ENCODE results near the gene LTBP3.
A peak's percentile ranks its signal among the peaks of the same experiment; 100 is the strongest.

The LTBP3 gene

GRCh38 chr11:65553301-65554001, 4.7 kb downstream of the LTBP3 start:
- peak; percentile 62 to 89 (median 73) for DNase-seq

- peak; percentile 76 to 91 (median 84) for DNase-seq
These were observed 5.7 kb downstream of the LTBP3 start for GRCh38 chr11:65552388-65552951.

GRCh38 chr11:65551572-65552387, 6.4 kb downstream of the LTBP3 start:
- DNase-seq, result peak; percentile 51 to 79 (median 58)

GRCh38 chr11:65549096-65549495, 9.1 kb downstream of the LTBP3 start:
- peak; percentile 36 to 70 (median 61) for DNase-seq

- no peak for DNase-seq
These were observed 9.8 kb downstream of the LTBP3 start for GRCh38 chr11:65548395-65548794.

- no peak for DNase-seq
These were observed 10.6 kb downstream of the LTBP3 start for GRCh38 chr11:65547446-65548125.

- peak; percentile 81 to 95 (median 90) for DNase-seq
These were observed 11.8 kb downstream of the LTBP3 start for GRCh38 chr11:65546217-65546958.

- peak in 1 of 4 experiments; percentile 17 for DNase-seq
These were observed 12.3 kb downstream of the LTBP3 start for GRCh38 chr11:65545853-65546216.

GRCh38 chr11:65542738-65543390, 15.3 kb downstream of the LTBP3 start:
- DNase-seq, result no peak

DNA sequence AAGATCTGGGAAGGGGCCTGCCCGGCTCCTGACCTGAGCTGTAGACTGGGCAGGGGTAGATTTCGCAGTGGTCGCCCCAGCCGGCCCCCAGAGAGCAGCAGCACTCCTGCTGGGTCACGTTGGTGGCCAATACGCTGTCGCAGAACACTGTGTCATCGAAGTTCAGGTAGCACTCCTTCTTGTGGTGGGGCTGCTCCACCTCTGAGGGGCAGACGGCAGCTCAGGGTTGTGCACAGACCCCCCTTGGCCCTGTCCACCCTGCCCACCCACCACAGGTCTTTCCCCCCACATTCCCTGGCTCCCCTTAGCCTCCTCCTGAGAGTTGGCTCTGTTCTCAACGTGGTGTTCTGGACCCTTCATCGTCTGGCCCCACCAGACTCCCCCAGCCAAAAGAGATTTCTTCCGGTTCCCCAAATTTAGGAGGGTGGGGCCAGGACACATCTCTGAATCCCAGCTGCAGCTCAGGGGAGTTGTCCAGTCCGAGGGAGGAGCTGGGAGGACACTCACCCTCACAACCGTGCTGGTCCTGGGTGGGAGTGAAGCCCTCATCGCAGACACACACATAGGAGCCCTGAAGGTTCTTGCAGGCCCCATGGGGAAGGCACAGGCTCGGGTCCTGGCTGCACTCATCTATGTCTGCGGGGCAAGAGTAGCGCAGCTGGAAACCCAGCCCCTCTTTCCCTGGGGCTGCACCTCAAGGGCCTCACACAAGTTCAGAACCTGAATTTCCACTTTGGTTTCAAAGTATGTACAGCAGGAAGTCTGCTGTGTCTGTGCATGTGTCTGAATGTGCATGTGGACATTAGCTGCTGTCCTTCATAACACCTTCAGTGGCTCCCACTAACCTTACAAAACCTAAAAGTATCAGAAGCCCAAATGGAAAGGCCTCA, 16.8 kb downstream of the LTBP3 start:
- DNase-seq, result peak in 1 of 4 experiments; percentile 16

DNA sequence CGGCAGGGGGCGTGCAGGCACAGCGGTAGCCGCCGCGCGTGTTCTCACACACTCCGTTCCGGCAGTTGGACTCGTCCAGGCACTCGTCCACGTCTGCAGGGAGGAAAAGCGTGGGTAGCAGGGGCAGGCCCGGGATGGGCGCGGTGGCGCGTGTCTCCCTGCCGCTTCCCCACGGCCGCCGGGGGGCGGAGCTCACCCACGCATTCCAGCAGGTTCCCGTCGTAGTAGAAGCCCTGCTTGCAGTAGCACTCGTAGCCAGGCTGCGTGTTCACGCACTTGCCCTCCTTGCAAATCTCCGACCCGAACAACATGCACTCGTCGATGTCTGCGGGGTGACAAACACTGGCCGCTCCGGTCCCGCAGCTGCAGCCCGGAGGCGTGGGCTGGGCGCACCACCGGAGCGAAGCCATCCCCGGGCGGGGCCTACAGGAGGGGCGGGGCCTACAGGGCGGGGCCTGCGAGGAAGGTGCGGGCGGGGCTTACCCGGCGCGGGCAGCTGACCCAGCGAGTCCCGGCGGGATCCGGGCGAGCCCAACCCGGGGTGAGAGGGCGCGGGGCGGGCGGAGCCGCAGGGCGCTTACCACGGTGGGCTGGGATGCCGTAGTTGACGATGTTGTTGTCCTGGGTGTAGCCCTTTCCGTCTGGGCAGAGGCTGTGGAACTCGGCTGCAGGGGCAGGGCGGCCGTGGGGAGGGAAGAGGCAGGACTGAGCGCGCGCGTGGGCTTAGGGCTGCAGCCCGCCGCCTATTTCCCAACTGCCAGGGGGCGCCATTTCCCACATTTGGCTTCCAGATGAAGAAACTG, 17.7 kb downstream of the LTBP3 start:
- peak; percentile 93 to 98 (median 98) for DNase-seq

DNA sequence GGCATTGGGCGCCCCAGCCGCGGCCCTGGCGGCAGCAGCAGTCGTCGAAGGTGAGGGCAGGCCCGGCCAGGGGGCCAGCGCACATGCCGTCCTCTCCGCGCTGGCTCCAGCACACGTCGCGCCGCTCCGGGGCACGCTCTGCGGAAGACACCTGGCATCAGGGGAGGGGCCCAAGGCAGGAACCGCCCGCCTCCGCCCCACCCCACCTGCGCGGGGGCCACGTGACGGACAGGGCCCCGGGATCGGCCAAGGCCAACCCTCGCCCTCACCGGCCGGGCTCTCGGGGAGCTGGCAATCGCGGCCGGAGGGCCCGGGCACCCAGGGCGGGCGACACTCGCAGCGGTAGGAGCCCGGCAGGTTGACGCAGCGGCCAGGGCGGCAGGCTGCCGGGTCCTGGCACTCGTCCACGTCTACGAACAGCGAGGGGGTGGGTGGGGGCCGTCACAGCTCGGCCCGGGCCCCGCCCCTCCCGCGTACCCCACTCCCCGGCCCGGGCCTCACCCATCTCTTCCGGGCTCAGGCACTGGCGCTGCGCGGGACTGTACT, 18.3 kb downstream of the LTBP3 start:
- no peak for DNase-seq

- no peak for DNase-seq
These were observed 19.0 kb downstream of the LTBP3 start for GRCh38 chr11:65538915-65539743.

GRCh38 chr11:65538232-65538914, 19.8 kb downstream of the LTBP3 start:
- no peak for DNase-seq

DNA sequence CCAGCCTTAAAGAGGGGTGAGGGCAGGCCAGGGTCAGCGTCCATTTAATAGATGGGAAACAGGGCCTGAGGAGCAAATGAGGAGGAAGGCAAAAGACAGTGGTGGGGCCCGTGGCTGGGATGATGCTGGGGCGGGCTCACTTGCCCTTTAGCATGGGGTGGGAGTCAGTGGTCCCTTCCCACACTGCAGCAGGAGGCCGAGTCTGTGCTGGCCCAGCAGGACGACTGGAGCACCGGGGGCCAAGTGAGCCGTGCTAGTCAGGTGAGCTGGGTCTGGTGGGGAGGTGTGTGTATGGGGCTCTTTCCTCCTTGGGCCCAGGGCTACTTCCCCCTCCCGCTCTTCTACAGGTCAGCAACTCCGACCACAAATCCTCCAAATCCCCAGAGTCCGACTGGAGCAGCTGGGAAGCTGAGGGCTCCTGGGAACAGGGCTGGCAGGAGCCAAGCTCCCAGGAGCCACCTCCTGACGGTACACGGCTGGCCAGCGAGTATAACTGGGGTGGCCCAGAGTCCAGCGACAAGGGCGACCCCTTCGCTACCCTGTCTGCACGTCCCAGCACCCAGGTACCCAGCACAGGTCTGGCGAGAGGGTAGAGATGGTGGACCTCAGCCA, 20.4 kb downstream of the LTBP3 start:
- DNase-seq, result peak in 1 of 4 experiments; percentile 2

- DNase-seq, result no peak
These were observed 20.9 kb downstream of the LTBP3 start for GRCh38 chr11:65537296-65537597.
